Heart right ventricle (tissue), 16 donors: ENCODE results near the gene SDK2. TPM values are rescaled to one million over a fixed set of nuclear protein-coding genes. Genes with fewer than 3 reads are reported as not detected.
"Not testable (repeated sequence)": the region's sequence is repeated elsewhere in the genome, so short reads cannot be mapped to it uniquely, and the experiment has no call there.

Experiments
- ATAC-seq, 8 donors: fragments of 200-7000 bp; cut with Tn5 transposase; one replicate each; pipeline ENCODE4 v1.9.1; 2020; ENCODE audit warnings: mild to moderate bottlenecking in 8 of 8, moderate library complexity in 8 of 8, moderate number of reproducible peaks in 1 of 8
- DNase-seq, 2 donors: peaks; one replicate each; pipeline ENCODE4 v3.0.0-alpha.2; 2020
- H3K27ac ChIP-seq, 10 donors: fragments of 200-600 bp; sonication (generic) in 2 of 10; one replicate each; pipeline versions ENCODE4 v1.5.0 to v1.8.0; 2020 to 2022; ENCODE audit warnings: mild to moderate bottlenecking in 3 of 10
- H3K27me3 ChIP-seq, 7 donors: fragments of 200-600 bp; one replicate each; pipeline ENCODE4 v1.8.0; 2021 to 2022; ENCODE audit warnings: mild to moderate bottlenecking in 2 of 7
- H3K36me3 ChIP-seq, 9 donors: fragments of 200-600 bp; sonication (generic) in 1 of 9; one replicate each; pipeline versions ENCODE4 v1.5.0 to v1.8.0; 2020 to 2022; ENCODE audit warnings: mild to moderate bottlenecking in 2 of 9
- H3K4me1 ChIP-seq, 9 donors: fragments of 200-600 bp; sonication (generic) in 1 of 9; one replicate each; pipeline versions ENCODE4 v1.5.0 to v1.8.0; 2020 to 2022; ENCODE audit warnings: mild to moderate bottlenecking in 4 of 9
- H3K4me3 ChIP-seq, 10 donors: fragments of 200-600 bp; sonication (generic) in 2 of 10; one replicate each; pipeline versions ENCODE4 v1.5.0 to v1.8.0; 2020 to 2022; ENCODE audit warnings: mild to moderate bottlenecking in 7 of 10, moderate library complexity in 2 of 10
- H3K9me3 ChIP-seq, 11 donors: fragments of 200-600 bp in 10 of 11; sonication (generic) in 2 of 11; one replicate each; pipeline versions ENCODE4 v1.5.0 to v1.8.0; 2013 to 2022; ENCODE audit warnings: mild to moderate bottlenecking in 2 of 11, control low read depth in 1 of 11, moderate library complexity in 1 of 11
- WGBS, 2 donors: extraction: QIAGEN DNeasy Blood & Tissue Kit; methylation state at CpG; one replicate each; pipeline ENCODE4 v1.1.7; 2013; ENCODE audit warnings: inconsistent platforms in 1 of 2; 5-methylcytosine and 5-hydroxymethylcytosine counted together
- intact Hi-C, 10 donors: fragments of 100-400 bp; cut with DNase I; formaldehyde crosslinking; loops; one replicate each; pipeline versions ENCODE4 v1.11.1 to v1.14.2; 2022
- polyA plus RNA-seq, 2 donors: library from polyadenylated mRNA; stranded (reverse); fragments of 200-250 nt; gene quantifications; one replicate each; pipeline ENCODE4 v1.2.3, GENCODE V29; 2013
- total RNA-seq, 10 donors: library from RNA; stranded (reverse); fragmentation: NEBNext Ultra II Directional in 3 of 10; extraction: Animal tissue kit (Norgen Biotek cat#: 25700) in 3 of 10; gene quantifications; one replicate each; pipeline versions ENCODE4 v1.2.1 to v1.2.4, GENCODE V29; 2021 to 2023
- TF ChIP-seq, protein P1 (sequence below), 9 donors: fragments of 200-600 bp; sonication (generic) in 2 of 9; IDR thresholded peaks; one replicate each; pipeline versions ENCODE4 v1.5.0 to v1.8.0; 2021 to 2022; ENCODE audit warnings: antibody characterized with exemption in 9 of 9, mild to moderate bottlenecking in 5 of 9, moderate library complexity in 1 of 9
- donor health status: Arrhythmogenic right ventricular cardiomyopathy.
- donor health status: ischemic (EF 13 %, LVEDD 7.1; RV severe dilation, severe dysfunction).
- donor health status: healthy with polysubstance abuse.
- donor health status: DM: no; HTN: yes; CAD: no.
- donor health status: DM: no; HTN: no; CAD: no.
- donor health status: ischemic (EF 25% LVEDD 6.9; RV normal size, moderate dysfunction).
- donor health status: ischemic (EF 25% LVEDD 5.7; RV mildly dilated, moderate dysfunction).
- donor health status: healthy.
- donor health status: DM: yes; HTN: yes; CAD: no.
- donor health status: Ischemic cardiomyopathy.
- donor health status: ischemic (EF 35%, LVEDD 5.7; RV mildly dilated, moderate dysfunction).
- donor health status: nonischemic (EF 11% LVEDD 7.7; RV severe dilation, severe dysfunction).
- donor health status: DM: yes; HTN: yes; CAD: no.
- donor health status: PGD.
- donor health status: ischemic (EF 29% LVEDD 5.4; RV normal size, mild dysfunction).
- donor health status: nonischemic (EF 23%, LVEDD 6.1; RV moderate dilation, normal function).

Gene SDK2
- total and polyA plus RNA-seq, 12 donors: 0.44 to 4.2 (median 1.9) TPM

DNA sequence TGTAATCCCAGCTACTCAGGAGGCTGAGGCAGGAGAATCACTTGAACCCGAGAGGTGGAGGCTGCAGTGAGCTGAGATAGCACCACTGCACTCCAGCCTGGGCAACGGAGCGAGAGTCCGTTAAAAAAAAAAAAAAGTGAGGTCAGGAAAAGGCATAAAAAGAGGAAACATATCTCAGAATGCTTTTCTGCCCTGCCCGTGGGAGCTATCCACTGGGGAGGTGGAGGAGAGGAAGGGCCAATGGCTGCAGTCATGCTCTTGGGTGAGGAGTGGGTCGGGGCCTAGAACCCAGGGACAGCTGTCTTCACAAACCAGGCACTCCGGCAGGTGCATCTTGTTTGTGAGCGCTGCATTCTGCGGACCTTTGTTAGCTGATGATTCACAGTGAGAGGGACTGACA, 272.4 kb downstream of the SDK2 start:
- Histone ChIP-seq H3K27ac (no peak overlapping the region), H3K27me3 (no peaks in the 10 kb centered on the region), H3K36me3 (no peaks in the 10 kb centered on the region), H3K4me3 (no peak overlapping the region), H3K4me1 (peaks cover 0 to 11% (median 9%) of the 10 kb centered on the region in 9 donors), H3K9me3 (no peaks in the 10 kb centered on the region)
- no peak for DNase-seq
- no peak for ATAC-seq
- 73 to 74% methylated on average over 9 of the region's 9 CpGs for WGBS, 2 donors
- TF ChIP-seq, protein P1, sequence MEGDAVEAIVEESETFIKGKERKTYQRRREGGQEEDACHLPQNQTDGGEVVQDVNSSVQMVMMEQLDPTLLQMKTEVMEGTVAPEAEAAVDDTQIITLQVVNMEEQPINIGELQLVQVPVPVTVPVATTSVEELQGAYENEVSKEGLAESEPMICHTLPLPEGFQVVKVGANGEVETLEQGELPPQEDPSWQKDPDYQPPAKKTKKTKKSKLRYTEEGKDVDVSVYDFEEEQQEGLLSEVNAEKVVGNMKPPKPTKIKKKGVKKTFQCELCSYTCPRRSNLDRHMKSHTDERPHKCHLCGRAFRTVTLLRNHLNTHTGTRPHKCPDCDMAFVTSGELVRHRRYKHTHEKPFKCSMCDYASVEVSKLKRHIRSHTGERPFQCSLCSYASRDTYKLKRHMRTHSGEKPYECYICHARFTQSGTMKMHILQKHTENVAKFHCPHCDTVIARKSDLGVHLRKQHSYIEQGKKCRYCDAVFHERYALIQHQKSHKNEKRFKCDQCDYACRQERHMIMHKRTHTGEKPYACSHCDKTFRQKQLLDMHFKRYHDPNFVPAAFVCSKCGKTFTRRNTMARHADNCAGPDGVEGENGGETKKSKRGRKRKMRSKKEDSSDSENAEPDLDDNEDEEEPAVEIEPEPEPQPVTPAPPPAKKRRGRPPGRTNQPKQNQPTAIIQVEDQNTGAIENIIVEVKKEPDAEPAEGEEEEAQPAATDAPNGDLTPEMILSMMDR (IDR thresholded peaks at IDR 0.05): no peak
- intact Hi-C loops: loop anchor here in 6 of 10 donors (2.0 to 10.0 kb wide), 5 partner anchors 115 to 647 kb away; no protein-coding TSS in a partner anchor

DNA sequence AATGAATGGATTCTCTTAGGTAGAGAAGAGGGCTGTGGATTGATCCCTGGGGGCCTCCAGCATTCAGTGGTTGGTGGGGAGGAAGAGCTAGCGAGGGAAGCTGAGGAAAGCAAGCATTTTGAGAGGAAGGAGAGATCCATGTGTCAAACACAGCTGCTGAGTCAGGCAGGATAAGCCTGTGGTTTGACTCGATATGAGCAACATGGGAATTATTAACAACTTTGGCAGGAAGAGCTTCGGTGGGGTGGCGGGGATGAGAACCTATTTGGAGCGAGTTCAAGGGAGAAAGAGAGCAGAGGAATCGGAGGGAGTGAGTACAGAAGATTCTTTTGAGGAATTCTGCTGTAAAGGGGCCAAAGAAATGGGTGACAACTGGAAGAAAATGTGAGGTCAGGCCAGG, 273.0 kb downstream of the SDK2 start:
- ATAC-seq: no peak

DNA sequence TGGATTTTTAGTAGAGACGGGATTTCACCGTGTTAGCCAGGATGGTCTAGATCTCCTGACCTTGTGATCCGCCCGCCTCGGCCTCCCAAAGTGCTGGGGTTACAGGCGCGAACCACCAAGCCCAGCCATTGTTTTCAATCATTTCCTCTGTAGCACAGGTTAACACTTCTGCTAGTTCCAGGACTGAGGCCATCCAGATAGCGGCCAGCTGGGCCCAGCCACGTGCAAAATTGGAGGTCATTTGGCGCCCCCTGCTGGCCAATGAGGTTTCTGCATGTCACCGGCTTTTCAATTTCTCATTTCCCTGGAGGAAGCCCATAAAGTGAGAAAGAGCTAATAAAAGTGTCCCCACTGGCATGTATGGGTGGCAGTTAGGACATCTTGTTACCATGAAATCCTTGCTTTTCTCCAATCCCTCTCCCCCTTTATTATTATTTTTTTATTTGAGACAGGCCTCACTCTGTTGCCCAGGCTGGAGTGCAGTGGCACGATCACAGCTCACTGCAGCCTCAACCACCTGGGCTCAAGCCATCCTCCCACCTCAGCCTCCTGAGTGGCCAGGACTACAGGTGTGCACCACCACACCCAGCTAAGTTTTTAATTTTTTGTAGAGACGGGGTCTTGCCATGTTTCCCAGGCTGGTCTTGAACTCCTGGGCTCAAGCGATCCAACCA, 274.3 kb downstream of the SDK2 start:
- Histone ChIP-seq H3K27ac (peak overlapping the region in 4 of 10 donors; percentile 18 to 64 (median 28)), H3K4me1 (peaks cover 10 to 29% (median 25%) of the 10 kb centered on the region in 9 donors)
- WGBS, 2 donors: 33 to 40% methylated on average over 14 of the region's 14 CpGs
- H3K9me3 ChIP-seq, H3K4me3 ChIP-seq, H3K36me3 ChIP-seq, H3K27me3 ChIP-seq: not testable (repeated sequence)
- intact Hi-C loops: loop anchor here (1.0 to 10.0 kb wide), 11 partner anchors 55 to 645 kb away; partner anchors contain the start of genes CDC42EP4 (in 5 of the 10) and COG1 (in 2 of the 10)
- peak; percentile 86 to 87 for DNase-seq
- TF ChIP-seq, protein P1 (IDR thresholded peaks at IDR 0.05): peak; percentile 86 to 98 (median 92)
- peak; percentile 75 to 89 (median 84) for ATAC-seq

More for the DNA sequence above, 273.0 kb downstream of the SDK2 start:
- 58 to 66% methylated on average over 6 of the region's 6 CpGs for WGBS, 2 donors
- H3K4me3 ChIP-seq: no peak overlapping the region
- H3K27ac ChIP-seq: no peak overlapping the region
- intact Hi-C loops: loop anchor here in 6 of 10 donors (2.0 to 10.0 kb wide), 5 partner anchors 114 to 646 kb away; no protein-coding TSS in a partner anchor
- no peaks in the 10 kb centered on the region for H3K27me3 ChIP-seq
- H3K36me3 ChIP-seq: no peaks in the 10 kb centered on the region
- no peaks in the 10 kb centered on the region for H3K9me3 ChIP-seq
- peaks cover 0 to 16% (median 12%) of the 10 kb centered on the region in 9 donors for H3K4me1 ChIP-seq
- no peak for DNase-seq
- TF ChIP-seq, protein P1 (IDR thresholded peaks at IDR 0.05): no peak

DNA sequence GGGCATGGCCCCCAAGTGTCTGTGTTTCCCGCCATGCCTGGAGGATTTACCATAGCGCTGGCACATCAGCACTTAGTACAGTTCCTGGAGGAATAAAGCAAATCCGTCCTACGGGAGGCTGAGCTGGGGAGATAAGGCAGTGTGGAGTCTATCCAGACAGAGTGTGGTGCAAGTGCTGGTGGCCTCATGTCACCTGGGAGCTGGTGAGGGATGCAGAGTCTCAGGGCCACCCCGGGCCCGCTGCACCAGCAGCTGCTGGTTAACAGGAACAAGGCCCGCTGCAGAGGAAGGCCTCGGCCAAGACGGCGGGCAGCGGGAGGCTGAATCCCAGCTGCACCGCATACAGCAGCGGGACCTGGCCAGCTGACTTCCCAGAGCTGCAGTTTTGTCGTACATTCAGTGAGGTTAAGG, 275.1 kb downstream of the SDK2 start:
- ATAC-seq: peak; percentile 3 to 78 (median 42)
- DNase-seq: peak in 1 of 2 donors; percentile 47
- Histone ChIP-seq H3K4me3 (no peak overlapping the region), H3K27me3 (no peaks in the 10 kb centered on the region), H3K36me3 (no peaks in the 10 kb centered on the region), H3K27ac (peak overlapping the region in 7 of 10 donors; percentile 0 to 64 (median 31)), H3K4me1 (peaks cover 10 to 32% (median 27%) of the 10 kb centered on the region in 9 donors), H3K9me3 (no peaks in the 10 kb centered on the region)
- intact Hi-C loops: loop anchor here (1.0 to 10.0 kb wide), 7 partner anchors 54 to 644 kb away; partner anchors contain the start of genes CDC42EP4 (in 5 of the 10) and COG1 (in 2 of the 10)
- 61 to 66% methylated on average over 14 of the region's 14 CpGs for WGBS, 2 donors
- TF ChIP-seq, protein P1 (IDR thresholded peaks at IDR 0.05): no peak
